GM23248 (cell line): ENCODE data around the gene PTPRK. TPM values are rescaled to one million over a fixed set of nuclear protein-coding genes. Genes with fewer than 3 reads are reported as not detected.
A peak's percentile ranks its signal among the peaks of the same experiment; 100 is the strongest.

Experiments
- DNase-seq: peaks from one replicate; pipeline ENCODE4 v3.0.0-alpha.2; 2015
- H2AFZ ChIP-seq: fragments of 200-600 bp; sonication (generic); 2 replicates; pipeline ENCODE4 v1.6.1; 2016; ENCODE audit warnings: antibody characterized with exemption
- H3F3A ChIP-seq: fragments of 200-600 bp; sonication (generic); 2 replicates; pipeline ENCODE4 v1.6.1; 2016; ENCODE audit warnings: mild to moderate bottlenecking, antibody characterized with exemption, mixed run types; ENCODE audit not compliant: insufficient read depth
- H3K27ac ChIP-seq: fragments of 200-600 bp; sonication (generic); 2 replicates; pipeline ENCODE4 v1.5.1; 2016; ENCODE audit warnings: mild to moderate bottlenecking
- H3K27me3 ChIP-seq: fragments of 200-600 bp; sonication (generic); replicated peaks from 2 replicates; pipeline ENCODE4 v1.6.1; 2016; ENCODE audit warnings: mild to moderate bottlenecking; ENCODE audit not compliant: insufficient read depth
- H3K36me3 ChIP-seq: fragments of 200-600 bp; sonication (generic); 2 replicates; pipeline ENCODE4 v1.6.1; 2016; ENCODE audit warnings: low read depth, mild to moderate bottlenecking
- H3K4me1 ChIP-seq: fragments of 200-600 bp; sonication (generic); 2 replicates; pipeline ENCODE4 v1.6.1; 2016; ENCODE audit warnings: mild to moderate bottlenecking; ENCODE audit not compliant: insufficient read depth
- H3K4me2 ChIP-seq: fragments of 200-600 bp; sonication (generic); one replicate; pipeline ENCODE4 v1.6.1; 2016; ENCODE audit warnings: mild to moderate bottlenecking; ENCODE audit not compliant: unreplicated experiment
- H3K4me3 ChIP-seq: fragments of 200-600 bp; sonication (generic); 2 replicates; pipeline ENCODE4 v1.5.1; 2016; ENCODE audit warnings: mild to moderate bottlenecking
- H3K79me2 ChIP-seq: fragments of 200-600 bp; sonication (generic); 2 replicates; pipeline ENCODE4 v1.6.1; 2016; ENCODE audit warnings: mild to moderate bottlenecking; ENCODE audit not compliant: insufficient read depth
- H3K9ac ChIP-seq: fragments of 200-600 bp; sonication (generic); 2 replicates; pipeline ENCODE4 v1.6.1; 2016; ENCODE audit warnings: mild to moderate bottlenecking
- H3K9me2 ChIP-seq: fragments of 200-600 bp; sonication (generic); 2 replicates; pipeline ENCODE4 v1.6.1; 2016; ENCODE audit warnings: mixed run types, mild to moderate bottlenecking, moderate library complexity; ENCODE audit not compliant: insufficient read depth
- H3K9me3 ChIP-seq: fragments of 200-600 bp; sonication (generic); one replicate; pipeline ENCODE4 v1.6.1; 2017; ENCODE audit warnings: low read depth
- H4K20me1 ChIP-seq: fragments of 200-600 bp; sonication (generic); 2 replicates; pipeline ENCODE4 v1.6.0; 2016; ENCODE audit not compliant: insufficient read depth
- EZH2 ChIP-seq: fragments of 200-600 bp; sonication (generic); IDR thresholded peaks from 2 replicates; pipeline ENCODE4 v1.6.1; 2018; ENCODE audit warnings: antibody characterized with exemption, mild to moderate bottlenecking; ENCODE audit not compliant: insufficient read depth, poor library complexity, severe bottlenecking
- EZH2phosphoT487 ChIP-seq: fragments of 200-600 bp; sonication (generic); IDR thresholded peaks from 2 replicates; pipeline ENCODE4 v1.6.1; 2018; ENCODE audit warnings: antibody characterized with exemption, moderate library complexity, mild to moderate bottlenecking, low read depth; ENCODE audit not compliant: insufficient read depth
- WGBS, 2 experiments: methylation state at CpG; one replicate each; pipeline ENCODE4 v1.1.6; 2015 to 2017; ENCODE audit warnings: low lambda C conversion rate in 2 of 2, low coverage in 1 of 2; ENCODE audit errors: missing lambda C conversion rate in 2 of 2; 5-methylcytosine and 5-hydroxymethylcytosine counted together
- in situ Hi-C: fragments of 300-500 bp; cut with MboI; formaldehyde crosslinking; loops from 2 replicates; pipeline ENCODE4 v1.15.0; 2020
- polyA plus RNA-seq: library from polyadenylated mRNA; unstranded; fragments of >200 nt; fragmentation: Nextera tagmentation; extraction: Ambion mirVana; gene quantifications from 2 replicates; pipeline ENCODE4 v1.2.1, GENCODE V29; 2016
- total RNA-seq: library from RNA; depleted of rRNA; stranded (reverse); fragments of >200 nt; shearing (Covaris generic); gene quantifications from 2 replicates; pipeline ENCODE4 v1.2.3, GENCODE V29; 2014

PTPRK gene
- total and polyA plus RNA-seq, 2 experiments from 2014 or later: 22.3 to 34.5 TPM

- in situ Hi-C loops: loop anchor here (25.0 kb wide), 2 partner anchors 654 to 779 kb away; no protein-coding TSS in a partner anchor
- peaks cover 21% of the 10 kb centered on the region for H3F3A ChIP-seq
- 52 to 56% methylated on average over 6 of the region's 6 CpGs for WGBS, 2 experiments
- TF ChIP-seq EZH2: no peak
- no peak for TF ChIP-seq EZH2phosphoT487
- peak overlapping the region; percentile 27; the same call in 1 of the 2 replicates for H2AFZ ChIP-seq
- H3K9me3 ChIP-seq: no peaks in the 10 kb centered on the region
- H3K36me3 ChIP-seq: no peaks in the 10 kb centered on the region; the same call in 1 of the 2 replicates
- H3K27ac ChIP-seq: 0 out of 2 replicates have a peak overlapping the region, but pooled peaks have one; percentile 9
- peak overlapping the region; percentile 6; the same call in 1 of the 2 replicates for H3K4me3 ChIP-seq
- no peaks in the 10 kb centered on the region for H3K27me3 ChIP-seq
- peak; percentile 63 for DNase-seq
- peaks cover 90% of the 10 kb centered on the region for H3K79me2 ChIP-seq
- H3K9me2 ChIP-seq: no peaks in the 10 kb centered on the region
- H3K4me1 ChIP-seq: peaks cover 44% of the 10 kb centered on the region
- 0 out of 2 replicates have a peak overlapping the region, but pooled peaks have one; percentile 3 for H3K9ac ChIP-seq
- H3K4me2 ChIP-seq: peak overlapping the region; percentile 50
- no peaks in the 10 kb centered on the region for H4K20me1 ChIP-seq
Measured at GRCh38 chr6:128515550-128516513, 4.6 kb downstream of the PTPRK start.

DNA sequence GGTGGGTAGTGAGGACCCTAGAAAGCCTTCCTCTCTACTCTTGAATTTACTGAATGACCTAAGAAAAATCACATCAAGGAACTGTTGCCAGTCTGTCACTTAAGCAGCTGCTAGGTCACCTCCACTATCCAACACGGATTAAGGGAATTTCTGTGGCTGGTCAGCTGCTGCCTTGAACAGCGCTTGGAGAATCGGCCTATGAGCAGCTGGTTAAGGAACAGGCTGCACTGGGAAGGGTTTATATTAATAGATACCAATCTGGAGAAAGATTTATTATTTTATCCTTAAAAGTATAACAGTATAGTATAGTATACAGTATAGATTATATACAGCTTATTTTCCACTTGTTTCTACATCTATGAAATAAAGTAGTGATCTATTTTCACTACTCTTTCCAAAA, 6.5 kb downstream of the PTPRK start:
- 96 to 100% methylated on average over 3 of the region's 3 CpGs for WGBS, 2 experiments
- no peak for DNase-seq
- TF ChIP-seq EZH2phosphoT487: no peak
- TF ChIP-seq EZH2: no peak
- Histone ChIP-seq H3K27ac (no peak overlapping the region), H3K4me2 (no peak overlapping the region), H3K27me3 (no peaks in the 10 kb centered on the region), H4K20me1 (no peaks in the 10 kb centered on the region), H3K79me2 (peaks cover 95% of the 10 kb centered on the region), H3F3A (peaks cover 28% of the 10 kb centered on the region; the same call in 1 of the 2 replicates), H3K9me2 (no peaks in the 10 kb centered on the region), H3K36me3 (no peaks in the 10 kb centered on the region; the same call in 1 of the 2 replicates), H3K4me1 (peaks cover 58% of the 10 kb centered on the region), H2AFZ (no peak overlapping the region), H3K9ac (no peak overlapping the region), H3K4me3 (no peak overlapping the region), H3K9me3 (no peaks in the 10 kb centered on the region)
- in situ Hi-C loops: loop anchor here (25.0 kb wide), 2 partner anchors 652 to 777 kb away; no protein-coding TSS in a partner anchor

DNA sequence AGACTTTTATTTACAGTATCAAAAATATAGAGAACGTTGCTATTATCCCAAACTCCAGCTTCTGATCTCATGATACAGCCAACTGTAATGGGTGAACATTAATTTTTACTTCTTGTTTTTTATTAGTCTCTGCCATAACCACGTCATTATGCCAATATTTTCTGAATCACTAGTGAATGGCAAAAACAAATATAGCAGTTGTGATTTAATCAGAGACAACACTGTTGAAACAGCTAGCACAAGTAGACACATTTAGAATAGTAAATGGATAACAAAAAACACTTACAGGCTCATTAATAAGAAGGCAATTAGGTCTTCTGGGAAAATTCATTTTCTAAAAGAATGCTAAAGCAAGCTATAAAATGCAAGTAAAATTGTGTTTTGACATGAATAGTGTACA, 8.1 kb downstream of the PTPRK start:
- H3K4me2 ChIP-seq: no peak overlapping the region
- in situ Hi-C loops: loop anchor here (25.0 kb wide), 2 partner anchors 650 to 775 kb away; no protein-coding TSS in a partner anchor

GRCh38 chr6:128511506-128511905, 8.9 kb downstream of the PTPRK start:
- H3K4me3 ChIP-seq: no peak overlapping the region
- DNase-seq: peak; percentile 66
- no peaks in the 10 kb centered on the region for H3K27me3 ChIP-seq
- peaks cover 47% of the 10 kb centered on the region; the same call in 1 of the 2 replicates for H3F3A ChIP-seq
- H3K27ac ChIP-seq: no peak overlapping the region
- 54 to 60% methylated on average over 5 of the region's 5 CpGs for WGBS, 2 experiments
- peak overlapping the region; percentile 25; the same call in 1 of the 2 replicates for H2AFZ ChIP-seq
- H3K79me2 ChIP-seq: peaks cover 78% of the 10 kb centered on the region
- H4K20me1 ChIP-seq: no peaks in the 10 kb centered on the region
- no peaks in the 10 kb centered on the region for H3K9me2 ChIP-seq
- no peaks in the 10 kb centered on the region for H3K9me3 ChIP-seq
- no peaks in the 10 kb centered on the region; the same call in 1 of the 2 replicates for H3K36me3 ChIP-seq
- H3K4me2 ChIP-seq: peak overlapping the region; percentile 33
- H3K4me1 ChIP-seq: peaks cover 60% of the 10 kb centered on the region
- TF ChIP-seq EZH2 (no peak), EZH2phosphoT487 (no peak)
- in situ Hi-C loops: loop anchor here (25.0 kb wide), 2 partner anchors 649 to 774 kb away; no protein-coding TSS in a partner anchor
- no peak overlapping the region for H3K9ac ChIP-seq

More for the DNA sequence above, 8.1 kb downstream of the PTPRK start:
- H3K36me3 ChIP-seq: no peaks in the 10 kb centered on the region; the same call in 1 of the 2 replicates
- H3K27me3 ChIP-seq: no peaks in the 10 kb centered on the region
- peaks cover 63% of the 10 kb centered on the region for H3K4me1 ChIP-seq
- no peak overlapping the region for H2AFZ ChIP-seq
- H3K9me3 ChIP-seq: no peaks in the 10 kb centered on the region
- peaks cover 79% of the 10 kb centered on the region for H3K79me2 ChIP-seq
- H3K9ac ChIP-seq: no peak overlapping the region
- DNase-seq: no peak
- peaks cover 39% of the 10 kb centered on the region; the same call in 1 of the 2 replicates for H3F3A ChIP-seq
- no peaks in the 10 kb centered on the region for H4K20me1 ChIP-seq
- no peak overlapping the region for H3K27ac ChIP-seq
- TF ChIP-seq EZH2phosphoT487: no peak
- TF ChIP-seq EZH2: no peak
- H3K9me2 ChIP-seq: no peaks in the 10 kb centered on the region
- H3K4me3 ChIP-seq: no peak overlapping the region
- WGBS, 2 experiments: 49 to 56% methylated on average over 2 of the region's 2 CpGs
